Mesenchymal stem cell (in vitro differentiated cells and primary cell): Measurements from ENCODE around the gene LRRC34.
A peak's percentile ranks its signal among the peaks of the same experiment; 100 is the strongest.

Source experiments
- DNase-seq: peaks from one replicate; pipeline ENCODE4 v3.0.0-alpha.2; 2013
- H2AFZ ChIP-seq: one replicate; pipeline ENCODE4 v1.6.1; 2013; ENCODE audit warnings: low read depth, mild to moderate bottlenecking, control low read depth, inconsistent platforms, low read length, moderate library complexity
- H2AK5ac ChIP-seq: 2 replicates; pipeline ENCODE4 v1.6.1; 2013; ENCODE audit warnings: low read length, moderate library complexity, mild to moderate bottlenecking, inconsistent platforms; ENCODE audit not compliant: severe bottlenecking
- H2BK120ac ChIP-seq: one replicate; pipeline ENCODE4 v1.6.1; 2013; ENCODE audit warnings: low read depth, mild to moderate bottlenecking, inconsistent platforms, low read length, moderate library complexity
- H2BK12ac ChIP-seq, 2 experiments: one replicate each; pipeline ENCODE4 v1.6.1; 2013; ENCODE audit warnings: inconsistent platforms in 2 of 2, low read length in 2 of 2, mild to moderate bottlenecking in 2 of 2, moderate library complexity in 2 of 2, control low read depth in 1 of 2
- H2BK15ac ChIP-seq: one replicate; pipeline ENCODE4 v1.6.1; 2013; ENCODE audit warnings: mild to moderate bottlenecking, low read depth, inconsistent platforms; ENCODE audit not compliant: poor library complexity, severe bottlenecking
- H2BK5ac ChIP-seq: 2 replicates; pipeline ENCODE4 v1.6.1; 2013; ENCODE audit warnings: low read depth, mild to moderate bottlenecking, low read length, control low read depth, inconsistent platforms; ENCODE audit not compliant: poor library complexity, severe bottlenecking
- H3K14ac ChIP-seq, 2 experiments: one replicate each; pipeline ENCODE4 v1.6.1; 2013; ENCODE audit warnings: inconsistent platforms in 2 of 2, low read length in 2 of 2, control low read depth in 1 of 2, mild to moderate bottlenecking in 1 of 2, moderate library complexity in 1 of 2
- H3K18ac ChIP-seq, 2 experiments: one replicate each; pipeline ENCODE4 v1.6.1; 2013; ENCODE audit warnings: inconsistent platforms in 2 of 2, low read length in 2 of 2, control low read depth in 1 of 2, low read depth in 1 of 2, mild to moderate bottlenecking in 1 of 2
- H3K23ac ChIP-seq, 2 experiments: one replicate each; pipeline ENCODE4 v1.6.1; 2013; ENCODE audit warnings: inconsistent platforms in 2 of 2, low read length in 2 of 2, mild to moderate bottlenecking in 2 of 2, moderate library complexity in 2 of 2, control low read depth in 1 of 2
- H3K27ac ChIP-seq: 2 replicates; pipeline ENCODE4 v1.5.1; 2013; ENCODE audit warnings: mild to moderate bottlenecking, moderate library complexity, low read length, control low read depth, inconsistent platforms; ENCODE audit not compliant: poor library complexity, severe bottlenecking
- H3K27me3 ChIP-seq, 2 experiments: 2 replicates each; pipeline versions ENCODE4 v1.6.1 to v1.7.0; 2013; ENCODE audit warnings: low read length in 2 of 2, mild to moderate bottlenecking in 2 of 2, moderate library complexity in 2 of 2, control low read depth in 1 of 2, inconsistent platforms in 1 of 2; ENCODE audit not compliant: control insufficient read depth in 1 of 2, insufficient read depth in 1 of 2
- H3K36me3 ChIP-seq, 2 experiments: 2 replicates each; pipeline versions ENCODE4 v1.6.1 to v1.7.0; 2013; ENCODE audit warnings: low read length in 2 of 2, control low read depth in 1 of 2, inconsistent platforms in 1 of 2, low read depth in 1 of 2, mild to moderate bottlenecking in 1 of 2; ENCODE audit not compliant: insufficient read depth in 2 of 2, control insufficient read depth in 1 of 2
- H3K4ac ChIP-seq, 2 experiments: one replicate each; pipeline ENCODE4 v1.6.1; 2013; ENCODE audit warnings: inconsistent platforms in 2 of 2, low read length in 2 of 2, mild to moderate bottlenecking in 2 of 2, moderate library complexity in 2 of 2, control low read depth in 1 of 2, low read depth in 1 of 2
- H3K4me1 ChIP-seq: 2 replicates; pipeline ENCODE4 v1.6.1; 2013; ENCODE audit warnings: low read depth, low read length, control low read depth; ENCODE audit not compliant: control insufficient read depth, insufficient read depth
- H3K4me2 ChIP-seq: 2 replicates; pipeline ENCODE4 v1.6.1; 2013; ENCODE audit warnings: low read length, mild to moderate bottlenecking, inconsistent platforms; ENCODE audit not compliant: poor library complexity, severe bottlenecking
- H3K4me3 ChIP-seq, 2 experiments: 2 replicates each; pipeline versions ENCODE4 v1.5.1 to v1.7.0; 2013; ENCODE audit warnings: low read length in 2 of 2, mild to moderate bottlenecking in 2 of 2, control low read depth in 1 of 2, low read depth in 1 of 2; ENCODE audit not compliant: insufficient read depth in 1 of 2
- H3K79me1 ChIP-seq: replicated peaks from 2 replicates; pipeline ENCODE4 v1.6.1; 2013; ENCODE audit warnings: mild to moderate bottlenecking, control low read depth, low read length, inconsistent platforms; ENCODE audit not compliant: poor library complexity, severe bottlenecking
- H3K9ac ChIP-seq: 2 replicates; pipeline ENCODE4 v1.7.0; 2013; ENCODE audit warnings: mild to moderate bottlenecking, low read length, moderate library complexity
- H3K9me3 ChIP-seq: 2 replicates; pipeline ENCODE4 v1.7.0; 2013; ENCODE audit warnings: mild to moderate bottlenecking, low read length; ENCODE audit not compliant: control insufficient read depth
- H4K8ac ChIP-seq: one replicate; pipeline ENCODE4 v1.6.1; 2013; ENCODE audit warnings: inconsistent platforms, mild to moderate bottlenecking, low read length, moderate library complexity
- H4K91ac ChIP-seq: one replicate; pipeline ENCODE4 v1.6.1; 2013; ENCODE audit warnings: mild to moderate bottlenecking, low read length, inconsistent platforms
- WGBS: methylation state at CpG from one replicate; pipeline ENCODE4 v1.1.7; 2013; ENCODE audit warnings: mixed read lengths; 5-methylcytosine and 5-hydroxymethylcytosine counted together

Gene LRRC34

DNA sequence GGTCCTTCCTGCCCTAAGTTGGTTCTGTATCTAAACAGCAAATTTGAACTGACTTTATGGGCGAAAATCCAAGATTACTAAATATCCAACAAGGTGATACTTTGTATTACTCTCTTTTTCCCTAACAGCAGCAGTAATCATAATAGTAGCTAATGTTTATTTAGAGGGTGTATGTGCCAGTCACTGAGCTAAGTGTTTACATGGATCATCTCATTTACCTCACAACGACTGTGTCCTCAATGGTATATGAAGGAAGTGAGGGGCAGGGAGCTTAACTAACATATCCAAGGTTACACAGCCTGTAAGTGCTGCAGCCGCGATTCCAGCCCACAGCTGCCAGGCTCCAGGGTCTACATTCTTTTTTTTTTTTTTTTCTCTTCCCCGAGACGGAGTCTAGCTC lies 10.3 kb upstream of the LRRC34 start:
- H3K27me3 ChIP-seq: no peaks in the 10 kb centered on the region

DNA sequence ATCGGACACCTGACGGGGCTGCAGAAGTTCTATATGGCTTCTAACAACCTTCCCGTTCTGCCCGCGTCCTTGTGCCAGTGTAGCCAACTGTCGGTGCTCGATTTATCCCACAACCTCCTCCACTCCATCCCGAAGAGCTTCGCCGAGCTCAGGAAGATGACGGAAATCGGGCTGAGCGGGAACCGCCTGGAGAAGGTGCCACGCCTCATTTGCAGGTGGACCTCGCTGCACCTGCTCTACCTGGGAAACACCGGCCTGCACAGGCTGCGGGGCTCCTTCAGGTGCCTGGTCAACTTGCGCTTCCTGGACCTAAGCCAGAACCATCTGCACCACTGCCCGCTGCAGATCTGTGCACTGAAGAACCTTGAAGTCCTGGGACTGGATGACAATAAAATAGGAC lies 9.8 kb upstream of the LRRC34 start:
- no peak overlapping the region for H4K91ac ChIP-seq
- H2AFZ ChIP-seq: no peak overlapping the region
- DNase-seq: no peak
- no peak overlapping the region for H2AK5ac ChIP-seq
- H2BK12ac ChIP-seq: no peak overlapping the region
- no peak overlapping the region for H3K9ac ChIP-seq
- H3K4me2 ChIP-seq: no peak overlapping the region
- H3K9me3 ChIP-seq: no peaks in the 10 kb centered on the region
- no peak overlapping the region for H3K14ac ChIP-seq
- no peak overlapping the region for H3K23ac ChIP-seq
- H3K18ac ChIP-seq: no peak overlapping the region
- H3K79me1 ChIP-seq: no peaks in the 10 kb centered on the region
- no peak overlapping the region for H2BK15ac ChIP-seq
- H3K4me1 ChIP-seq: no peaks in the 10 kb centered on the region
- no peak overlapping the region for H3K27ac ChIP-seq
- no peak overlapping the region for H3K4me3 ChIP-seq
- WGBS: 96% methylated on average over 20 of the region's 20 CpGs
- no peak overlapping the region for H2BK5ac ChIP-seq
- H3K36me3 ChIP-seq: no peaks in the 10 kb centered on the region
- no peak overlapping the region for H4K8ac ChIP-seq
- no peak overlapping the region for H3K4ac ChIP-seq
- H3K27me3 ChIP-seq: no peaks in the 10 kb centered on the region
- no peak overlapping the region for H2BK120ac ChIP-seq

More for the DNA sequence above, 10.3 kb upstream of the LRRC34 start:
- Histone ChIP-seq H3K36me3 (no peaks in the 10 kb centered on the region), H3K27ac (no peak overlapping the region), H3K79me1 (no peaks in the 10 kb centered on the region), H3K9me3 (no peaks in the 10 kb centered on the region), H3K18ac (no peak overlapping the region), H3K14ac (no peak overlapping the region), H2BK120ac (no peak overlapping the region), H2BK5ac (no peak overlapping the region), H2BK12ac (no peak overlapping the region), H3K4me3 (no peak overlapping the region), H3K4me2 (no peak overlapping the region), H3K23ac (no peak overlapping the region), H2BK15ac (no peak overlapping the region), H3K4ac (no peak overlapping the region), H4K8ac (no peak overlapping the region), H4K91ac (no peak overlapping the region), H3K4me1 (no peaks in the 10 kb centered on the region), H2AK5ac (no peak overlapping the region), H3K9ac (no peak overlapping the region), H2AFZ (no peak overlapping the region)
- DNase-seq: no peak
- WGBS: 75% methylated on average over 5 of the region's 6 CpGs

DNA sequence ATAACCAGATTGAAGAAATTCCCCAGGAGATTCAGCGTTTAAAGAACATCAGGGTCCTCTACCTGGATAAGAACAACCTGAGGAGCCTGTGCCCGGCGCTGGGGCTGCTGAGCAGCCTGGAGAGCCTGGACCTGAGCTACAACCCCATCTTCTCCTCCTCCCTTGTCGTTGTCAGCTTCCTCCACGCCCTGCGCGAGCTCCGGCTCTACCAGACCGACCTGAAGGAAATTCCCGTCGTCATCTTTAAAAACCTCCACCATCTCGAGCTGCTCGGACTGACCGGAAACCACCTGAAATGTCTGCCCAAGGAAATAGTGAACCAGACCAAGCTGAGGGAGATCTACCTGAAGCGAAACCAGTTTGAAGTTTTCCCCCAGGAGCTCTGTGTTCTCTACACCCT lies 9.4 kb upstream of the LRRC34 start:
- Histone ChIP-seq H3K9ac (no peak overlapping the region), H3K79me1 (no peaks in the 10 kb centered on the region), H3K4me2 (no peak overlapping the region), H4K91ac (no peak overlapping the region), H3K27ac (no peak overlapping the region), H4K8ac (no peak overlapping the region), H2AK5ac (no peak overlapping the region), H3K14ac (no peak overlapping the region), H3K4me3 (no peak overlapping the region), H2BK15ac (no peak overlapping the region), H2BK5ac (no peak overlapping the region), H3K4me1 (no peaks in the 10 kb centered on the region), H3K18ac (no peak overlapping the region), H2AFZ (no peak overlapping the region), H3K4ac (no peak overlapping the region), H3K23ac (no peak overlapping the region), H2BK12ac (no peak overlapping the region), H3K27me3 (no peaks in the 10 kb centered on the region), H3K9me3 (no peaks in the 10 kb centered on the region), H3K36me3 (no peaks in the 10 kb centered on the region), H2BK120ac (no peak overlapping the region)
- DNase-seq: no peak
- WGBS: 97% methylated on average over 15 of the region's 15 CpGs

DNA sequence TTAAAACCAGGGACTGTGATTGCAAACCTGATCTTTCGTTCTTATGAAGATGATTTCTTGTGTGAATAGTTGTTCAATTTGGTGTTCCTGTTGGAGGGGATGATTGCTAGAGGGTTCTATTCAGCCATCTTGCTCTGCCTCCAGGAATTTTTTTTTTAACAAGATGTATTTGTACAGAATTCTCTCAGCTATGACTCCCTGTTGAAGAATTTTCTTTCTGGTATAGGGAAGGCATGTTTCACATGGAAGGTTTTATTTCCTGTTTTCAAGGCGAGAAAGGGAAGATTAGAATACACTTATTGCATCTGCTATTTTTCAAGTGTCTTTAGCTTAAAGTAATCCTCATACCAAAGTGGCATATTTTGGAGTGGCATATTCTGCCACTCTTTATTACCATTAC lies 5.6 kb upstream of the LRRC34 start:
- Histone ChIP-seq H3K14ac (no peak overlapping the region), H3K4me3 (no peak overlapping the region), H2AK5ac (no peak overlapping the region), H2BK5ac (no peak overlapping the region), H2BK12ac (no peak overlapping the region), H3K27ac (no peak overlapping the region), H3K36me3 (no peaks in the 10 kb centered on the region), H2BK120ac (no peak overlapping the region), H3K23ac (no peak overlapping the region), H3K27me3 (no peaks in the 10 kb centered on the region), H3K4me2 (no peak overlapping the region), H3K18ac (no peak overlapping the region), H3K4ac (no peak overlapping the region), H2AFZ (no peak overlapping the region), H3K9me3 (peaks cover 7% of the 10 kb centered on the region), H2BK15ac (no peak overlapping the region), H3K9ac (no peak overlapping the region), H4K91ac (no peak overlapping the region), H3K79me1 (no peaks in the 10 kb centered on the region), H4K8ac (peak overlapping the region; percentile 61), H3K4me1 (no peaks in the 10 kb centered on the region)
- WGBS: 100% methylated on average over 1 of the region's 2 CpGs
- peak; percentile 34 for DNase-seq
